GM19455 (cell line): ENCODE measurements around the gene CLPSL2.

Experiments used
- ATAC-seq: cut with Tn5 transposase; IDR thresholded peaks from one replicate; pipeline ENCODE4 v1.9.1; 2021; ENCODE audit not compliant: unreplicated experiment

The CLPSL2 gene

GRCh38 chr6:35786810-35787209 is 10.4 kb downstream of the CLPSL2 start:
- no peak for ATAC-seq

GRCh38 chr6:35787266-35788218 is 11.1 kb downstream of the CLPSL2 start:
- ATAC-seq: no peak

- ATAC-seq: no peak
These were observed 12.1 kb downstream of the CLPSL2 start for GRCh38 chr6:35788423-35788982.

GRCh38 chr6:35790683-35791082 is 14.3 kb downstream of the CLPSL2 start:
- no peak for ATAC-seq

- ATAC-seq: no peak
These were observed 18.4 kb downstream of the CLPSL2 start for GRCh38 chr6:35794536-35795452.

GRCh38 chr6:35795453-35796071 is 19.2 kb downstream of the CLPSL2 start:
- ATAC-seq: no peak

GRCh38 chr6:35796236-35796635 is 19.8 kb downstream of the CLPSL2 start:
- no peak for ATAC-seq

- no peak for ATAC-seq
These were observed 21.6 kb downstream of the CLPSL2 start for GRCh38 chr6:35797837-35798526.

GRCh38 chr6:35798706-35799105 is 22.3 kb downstream of the CLPSL2 start:
- ATAC-seq: no peak

GRCh38 chr6:35801148-35801547 is 24.8 kb downstream of the CLPSL2 start:
- ATAC-seq: no peak

- no peak for ATAC-seq
These were observed 28.8 kb downstream of the CLPSL2 start, which contains the start of gene LHFPL5 for GRCh38 chr6:35804996-35805736. LHFPL5 (plus strand) TSS chr6:35805352; CDS start chr6:35805671, 319 bp downstream.

GRCh38 chr6:35808688-35809087 is 32.3 kb downstream of the CLPSL2 start:
- ATAC-seq: no peak

GRCh38 chr6:35809809-35810208 is 33.4 kb downstream of the CLPSL2 start:
- no peak for ATAC-seq

- ATAC-seq: no peak
These were observed 34.7 kb downstream of the CLPSL2 start for GRCh38 chr6:35810971-35811698.

GRCh38 chr6:35811699-35811995 is 35.2 kb downstream of the CLPSL2 start:
- ATAC-seq: no peak

- ATAC-seq: no peak
These were observed 41.1 kb downstream of the CLPSL2 start for GRCh38 chr6:35817515-35817914.

GRCh38 chr6:35823601-35824000 is 47.2 kb downstream of the CLPSL2 start:
- no peak for ATAC-seq

GRCh38 chr6:35824552-35825192 is 48.3 kb downstream of the CLPSL2 start:
- no peak for ATAC-seq
